ENCODE measurements around the gene TLK1. TPM values are rescaled to one million over a fixed set of nuclear protein-coding genes. Genes with fewer than 3 reads are reported as not detected.
"Not testable (repeated sequence)": the region's sequence is repeated elsewhere in the genome, so short reads cannot be mapped to it uniquely, and the experiment has no call there.

TLK1 gene
- total and polyA plus RNA-seq, 4 donors, result 7.7 to 19.6 (median 15.6) TPM

- Histone ChIP-seq H3K4me1 (ENCODE audit: control insufficient read depth in 4 of 4, insufficient read depth in 4 of 4, low read length in 3 of 4) (peaks cover 2 to 39% (median 27%) of the 10 kb centered on the region in 4 donors), H3K27me3 (ENCODE audit: control insufficient read depth in 4 of 4, insufficient read depth in 4 of 4, low read length in 3 of 4) (no peaks in the 10 kb centered on the region), H3K4me3 (ENCODE audit: low read depth in 1 of 3, low read length in 3 of 3) (no peak overlapping the region), H3K9ac (ENCODE audit: low read depth in 1 of 2, low read length in 2 of 2) (no peak overlapping the region), H3K27ac (ENCODE audit: low read depth in 1 of 2, low read length in 2 of 2) (no peak overlapping the region), H3K9me3 (ENCODE audit: control insufficient read depth in 4 of 4, low read length in 3 of 4) (no peaks in the 10 kb centered on the region), H3K36me3 (ENCODE audit: control insufficient read depth in 4 of 4, insufficient read depth in 3 of 4, low read depth in 1 of 4, low read length in 3 of 4) (no peaks in the 10 kb centered on the region)
- TF ChIP-seq YY1 (IDR thresholded peaks at IDR 0.05) (no peak), HNF4G (IDR thresholded peaks at IDR 0.05) (no peak), HNF4A (conservative IDR thresholded peaks at IDR 0.05) (no peak), EGR1 (IDR thresholded peaks at IDR 0.05; ENCODE audit: low read depth in 2 of 2) (no peak), GABPA (IDR thresholded peaks at IDR 0.05 in 1 of 2, conservative IDR thresholded peaks at IDR 0.05 in 1 of 2) (no peak), RAD21 (IDR thresholded peaks at IDR 0.05) (no peak), REST (IDR thresholded peaks at IDR 0.05) (no peak), FOXA2 (IDR thresholded peaks at IDR 0.05) (no peak), JUND (IDR thresholded peaks at IDR 0.05) (no peak), TAF1 (conservative IDR thresholded peaks at IDR 0.05) (no peak), FOXA1 (IDR thresholded peaks at IDR 0.05) (no peak), NR2F2 (IDR thresholded peaks at IDR 0.05) (no peak)
- TF ChIP-seq, protein P1, sequence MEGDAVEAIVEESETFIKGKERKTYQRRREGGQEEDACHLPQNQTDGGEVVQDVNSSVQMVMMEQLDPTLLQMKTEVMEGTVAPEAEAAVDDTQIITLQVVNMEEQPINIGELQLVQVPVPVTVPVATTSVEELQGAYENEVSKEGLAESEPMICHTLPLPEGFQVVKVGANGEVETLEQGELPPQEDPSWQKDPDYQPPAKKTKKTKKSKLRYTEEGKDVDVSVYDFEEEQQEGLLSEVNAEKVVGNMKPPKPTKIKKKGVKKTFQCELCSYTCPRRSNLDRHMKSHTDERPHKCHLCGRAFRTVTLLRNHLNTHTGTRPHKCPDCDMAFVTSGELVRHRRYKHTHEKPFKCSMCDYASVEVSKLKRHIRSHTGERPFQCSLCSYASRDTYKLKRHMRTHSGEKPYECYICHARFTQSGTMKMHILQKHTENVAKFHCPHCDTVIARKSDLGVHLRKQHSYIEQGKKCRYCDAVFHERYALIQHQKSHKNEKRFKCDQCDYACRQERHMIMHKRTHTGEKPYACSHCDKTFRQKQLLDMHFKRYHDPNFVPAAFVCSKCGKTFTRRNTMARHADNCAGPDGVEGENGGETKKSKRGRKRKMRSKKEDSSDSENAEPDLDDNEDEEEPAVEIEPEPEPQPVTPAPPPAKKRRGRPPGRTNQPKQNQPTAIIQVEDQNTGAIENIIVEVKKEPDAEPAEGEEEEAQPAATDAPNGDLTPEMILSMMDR (IDR thresholded peaks at IDR 0.05; ENCODE audit: low read depth, low read length, missing input control), result no peak
- TF ChIP-seq, protein P2, sequence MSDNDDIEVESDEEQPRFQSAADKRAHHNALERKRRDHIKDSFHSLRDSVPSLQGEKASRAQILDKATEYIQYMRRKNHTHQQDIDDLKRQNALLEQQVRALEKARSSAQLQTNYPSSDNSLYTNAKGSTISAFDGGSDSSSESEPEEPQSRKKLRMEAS (IDR thresholded peaks at IDR 0.05), result no peak
- 85% methylated on average over 4 of the region's 4 CpGs for WGBS
- DNase-seq (ENCODE audit: low spot score), result no peak
These were observed 2.6 kb upstream of the TLK1 start for GRCh38 chr2:171163261-171163660.

DNA sequence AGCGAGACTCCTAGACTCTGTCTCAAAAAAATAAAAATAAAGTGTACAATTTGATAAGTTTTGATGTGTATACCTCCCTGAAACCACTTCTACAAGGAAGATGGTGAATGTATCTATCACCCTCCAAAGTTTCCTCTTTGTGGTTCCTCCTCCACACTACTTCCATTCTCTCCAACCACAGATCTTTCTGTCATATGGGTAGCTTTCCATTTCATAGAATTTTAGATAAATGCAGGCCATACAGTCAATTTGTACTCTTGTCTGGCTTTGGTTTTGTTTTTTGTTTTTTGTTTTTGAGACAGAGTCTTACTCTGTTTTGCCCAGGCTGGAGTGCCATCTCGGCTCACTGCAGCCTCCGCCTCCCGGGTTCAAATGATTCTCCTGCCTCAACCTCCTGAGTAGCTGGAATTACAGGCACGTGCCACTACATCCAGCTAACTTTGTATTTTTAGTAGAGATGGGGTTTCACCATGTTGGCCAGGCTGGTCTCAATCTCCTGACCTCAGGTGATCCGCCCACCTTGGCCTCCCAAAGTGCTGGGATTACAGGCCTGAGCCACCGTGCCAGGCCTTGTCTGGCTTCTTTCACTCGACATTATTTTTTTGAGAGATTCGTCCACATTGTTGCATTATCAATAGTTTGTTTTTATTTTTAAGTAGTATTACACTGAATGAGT, 2.0 kb upstream of the TLK1 start:
- not testable (repeated sequence) for H3K36me3 ChIP-seq (ENCODE audit: control insufficient read depth in 4 of 4, insufficient read depth in 3 of 4, low read depth in 1 of 4, low read length in 3 of 4); H3K9me3 ChIP-seq (ENCODE audit: control insufficient read depth in 4 of 4, low read length in 3 of 4); H3K9ac ChIP-seq (ENCODE audit: low read depth in 1 of 2, low read length in 2 of 2); H3K27ac ChIP-seq (ENCODE audit: low read depth in 1 of 2, low read length in 2 of 2); DNase-seq (ENCODE audit: low spot score); H3K27me3 ChIP-seq (ENCODE audit: control insufficient read depth in 4 of 4, insufficient read depth in 4 of 4, low read length in 3 of 4); H3K4me3 ChIP-seq (ENCODE audit: low read depth in 1 of 3, low read length in 3 of 3)
- WGBS, result 91% methylated on average over 9 of the region's 9 CpGs
- peaks cover 2 to 42% (median 32%) of the 10 kb centered on the region in 4 donors for H3K4me1 ChIP-seq (ENCODE audit: control insufficient read depth in 4 of 4, insufficient read depth in 4 of 4, low read length in 3 of 4)
